A549 (cell line): ENCODE measurements around the gene RPL41. TPM values are rescaled to one million over a fixed set of nuclear protein-coding genes. Genes with fewer than 3 reads are reported as not detected.
"Not testable (repeated sequence)": the region's sequence is repeated elsewhere in the genome, so short reads cannot be mapped to it uniquely, and the experiment has no call there.

ENCODE experiments used
- ATAC-seq, 2 experiments: fragments of 200-7000 bp in 1 of 2; fragments of >200 bp in 1 of 2; cut with Nextera tagmentation in 1 of 2; cut with Tn5 transposase in 1 of 2; 3 replicates each; pipeline versions ENCODE4 v1.8.0 to v1.9.1; 2018 to 2020; ENCODE audit warnings: mild to moderate bottlenecking in 1 of 2, moderate library complexity in 1 of 2
- CTCF ChIA-PET: fragments of 300-600 bp; sonication (Branson Sonifier 250); formaldehyde crosslinking; extraction: SDS; loops from one replicate; lab custom pipeline; 2021; ENCODE audit warnings: antibody characterized with exemption, inconsistent platforms; lab: Yijun Ruan, JAX
- POLR2A ChIA-PET: fragments of 350-600 bp; formaldehyde crosslinking; extraction: SDS; loops from one replicate; lab custom pipeline; 2021; ENCODE audit warnings: antibody characterized with exemption, inconsistent platforms; lab: Yijun Ruan, JAX
- DNase-seq, 2 experiments: peaks; one replicate each; pipeline versions ENCODE4 v3.0.0 to v3.0.0-alpha.2; 2011 to 2016; ENCODE audit warnings: low read depth in 1 of 2, low spot score in 1 of 2
- FAIRE-seq: peaks from 2 replicates; lab custom pipeline; 2011; peaks lifted over from hg19 to GRCh38; lab: Jason Lieb, UNC
- H3K27ac ChIP-seq, 2 experiments: fragments of >200 bp; sonication (Bioruptor Twin); formaldehyde crosslinking; 3 replicates each; pipeline ENCODE4 v1.5.1; 2016 to 2017
- H3K4me1 ChIP-seq: fragments of >200 bp; sonication (Bioruptor Twin); formaldehyde crosslinking; 3 replicates; pipeline ENCODE4 v1.6.1; 2016
- H3K4me2 ChIP-seq: fragments of >200 bp; sonication (Bioruptor Twin); formaldehyde crosslinking; 3 replicates; pipeline ENCODE4 v1.6.1; 2016
- H3K4me3 ChIP-seq: fragments of >200 bp; sonication (Bioruptor Twin); formaldehyde crosslinking; 3 replicates; pipeline ENCODE4 v1.5.1; 2016
- H3K9me3 ChIP-seq: fragments of >200 bp; sonication (Bioruptor Twin); formaldehyde crosslinking; 3 replicates; pipeline ENCODE4 v1.6.1; 2016
- BCL3 ChIP-seq: fragments of >200 bp; sonication (Bioruptor Twin); formaldehyde crosslinking; IDR thresholded peaks from 3 replicates; pipeline ENCODE4 v1.6.1; 2016
- BHLHE40 ChIP-seq: IDR thresholded peaks from 2 replicates; pipeline ENCODE4 v1.6.1; 2012; ENCODE audit warnings: low read depth, low read length, inconsistent platforms
- CTCF ChIP-seq: fragments of >200 bp; sonication (Bioruptor Twin); formaldehyde crosslinking; IDR thresholded peaks from 3 replicates; pipeline ENCODE4 v1.5.1; 2016
- E2F6 ChIP-seq: IDR thresholded peaks from 2 replicates; pipeline ENCODE4 v1.6.1; 2012; ENCODE audit warnings: low read depth, borderline replicate concordance
- ESRRA ChIP-seq: fragments of 150-350 bp; IDR thresholded peaks from 2 replicates; pipeline ENCODE4 v1.6.1; 2014; ENCODE audit warnings: mild to moderate bottlenecking, low read length, borderline replicate concordance
- GATA3 ChIP-seq: IDR thresholded peaks from 2 replicates; pipeline ENCODE4 v1.6.1; 2012; ENCODE audit warnings: borderline replicate concordance
- HOXB13 ChIP-seq: fragments of 250-450 bp; sonication (Bioruptor Pico); IDR thresholded peaks from 2 replicates; pipeline ENCODE4 v1.5.0; 2020; ENCODE audit warnings: low read depth, mild to moderate bottlenecking, moderate library complexity
- HOXB5 ChIP-seq: fragments of 250-450 bp; sonication (Bioruptor Pico); IDR thresholded peaks from 2 replicates; pipeline ENCODE4 v1.5.0; 2020; ENCODE audit warnings: mild to moderate bottlenecking, moderate library complexity
- JUN ChIP-seq, 2 experiments: fragments of >200 bp; sonication (Bioruptor Twin); formaldehyde crosslinking; IDR thresholded peaks; 2 replicates in 1 of 2; 3 replicates in 1 of 2; pipeline ENCODE4 v1.6.1; 2016 to 2017
- JUNB ChIP-seq: fragments of >200 bp; sonication (Bioruptor Twin); formaldehyde crosslinking; IDR thresholded peaks from 2 replicates; pipeline ENCODE4 v1.6.1; 2016
- KDM1A ChIP-seq: fragments of 200-600 bp; sonication (generic); IDR thresholded peaks from 2 replicates; pipeline ENCODE4 v1.6.1; 2016; ENCODE audit warnings: low read depth, mild to moderate bottlenecking
- PHF8 ChIP-seq: fragments of 200-600 bp; sonication (generic); IDR thresholded peaks from 2 replicates; pipeline ENCODE4 v1.6.1; 2016; ENCODE audit warnings: low read depth, mild to moderate bottlenecking, antibody characterized with exemption, moderate library complexity, borderline replicate concordance
- POLR2A ChIP-seq: IDR thresholded peaks from 2 replicates; pipeline ENCODE4 v1.6.1; 2012; ENCODE audit warnings: mild to moderate bottlenecking, low read length
- RAD21 ChIP-seq, 2 experiments: fragments of >200 bp in 1 of 2; sonication (Bioruptor Twin) in 1 of 2; formaldehyde crosslinking in 1 of 2; IDR thresholded peaks in 1 of 2; conservative IDR thresholded peaks in 1 of 2; 2 replicates in 1 of 2; 3 replicates in 1 of 2; pipeline ENCODE4 v1.6.1; 2012 to 2018; ENCODE audit warnings: inconsistent platforms in 1 of 2
- SMC3 ChIP-seq: fragments of >200 bp; sonication (Bioruptor Twin); formaldehyde crosslinking; IDR thresholded peaks from 3 replicates; pipeline ENCODE4 v1.6.1; 2018; ENCODE audit warnings: inconsistent platforms
- TFCP2L1 ChIP-seq: fragments of 250-450 bp; sonication (Bioruptor Pico); IDR thresholded peaks from 2 replicates; pipeline ENCODE4 v1.5.0; 2021; ENCODE audit warnings: mild to moderate bottlenecking
- TP53 ChIP-seq: fragments of 250-450 bp; sonication (Bioruptor Pico); IDR thresholded peaks from 2 replicates; pipeline ENCODE4 v1.5.0; 2021; ENCODE audit warnings: mild to moderate bottlenecking, moderate library complexity
- ZNF302 ChIP-seq: fragments of 250-450 bp; sonication (Bioruptor Pico); IDR thresholded peaks from 2 replicates; pipeline ENCODE4 v1.9.0; 2021; ENCODE audit warnings: inconsistent platforms, mild to moderate bottlenecking, moderate library complexity
- WGBS: methylation state at CpG from one replicate; pipeline ENCODE4 v1.1.6; 2017; ENCODE audit errors: missing lambda C conversion rate; 5-methylcytosine and 5-hydroxymethylcytosine counted together
- polyA plus RNA-seq, 4 experiments: library from polyadenylated mRNA; depleted of rRNA in 3 of 4; stranded (reverse); fragments of >200 nt; fragmentation: RNase III in 1 of 4; extraction: RNeasy Plus Mini Kit Qiagen cat#74134 plus additional on column Dnase treatment in 1 of 4; gene quantifications; 2 replicates in 3 of 4; 3 replicates in 1 of 4; pipeline ENCODE4 v1.2.3, GENCODE V29; 2011 to 2017
- TF ChIP-seq, protein P1 (sequence below): fragments of >200 bp; sonication (Bioruptor Twin); formaldehyde crosslinking; IDR thresholded peaks from 2 replicates; pipeline ENCODE4 v1.6.1; 2016
- TF ChIP-seq, protein P2 (sequence below): fragments of 450-650 bp; IDR thresholded peaks from 2 replicates; pipeline ENCODE4 v1.6.1; 2014; ENCODE audit warnings: antibody characterized with exemption
- TF ChIP-seq, protein P3 (sequence below): fragments of 250-450 bp; sonication (Bioruptor Pico); IDR thresholded peaks from 2 replicates; pipeline ENCODE4 v1.5.0; 2021; ENCODE audit warnings: mild to moderate bottlenecking, moderate library complexity, borderline replicate concordance

The RPL41 gene
- polyA plus RNA-seq, 2 of the 4 experiments (the other 2 are of a cell fraction) = 8,804 to 9,351 TPM

- TF ChIP-seq, protein P1, sequence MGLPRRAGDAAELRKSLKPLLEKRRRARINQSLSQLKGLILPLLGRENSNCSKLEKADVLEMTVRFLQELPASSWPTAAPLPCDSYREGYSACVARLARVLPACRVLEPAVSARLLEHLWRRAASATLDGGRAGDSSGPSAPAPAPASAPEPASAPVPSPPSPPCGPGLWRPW = no peak
- TF ChIP-seq KDM1A (no peak), PHF8 (no peak), ZNF302 (CRISPR knock-in tag) (no peak), GATA3 (no peak), ESRRA (no peak)
Measured at GRCh38 chr12:56074396-56074795, 42.0 kb upstream of the RPL41 start (continued).

- DNase-seq, H3K4me3 ChIP-seq, H3K9me3 ChIP-seq, H3K27ac ChIP-seq, ATAC-seq, FAIRE-seq, H3K4me2 ChIP-seq: not testable (repeated sequence)
- 93% methylated on average over 9 of the region's 9 CpGs for WGBS
- CTCF ChIA-PET = interaction anchor here (0.6 to 2.3 kb wide), 10 partner anchors 10 to 426 kb away, joined by 3 to 20 read pairs (median 6); no protein-coding TSS in a partner anchor
- peaks cover 29% of the 10 kb centered on the region for H3K4me1 ChIP-seq
- POLR2A ChIA-PET = interaction anchor here (2.0 to 2.7 kb wide), 2 partner anchors 26 to 40 kb away, joined by 19 to 33 read pairs; partner anchors contain the start of genes PA2G4, RPL41 and ZC3H10
Measured at GRCh38 chr12:56077966-56078365, 38.5 kb upstream of the RPL41 start.

DNA sequence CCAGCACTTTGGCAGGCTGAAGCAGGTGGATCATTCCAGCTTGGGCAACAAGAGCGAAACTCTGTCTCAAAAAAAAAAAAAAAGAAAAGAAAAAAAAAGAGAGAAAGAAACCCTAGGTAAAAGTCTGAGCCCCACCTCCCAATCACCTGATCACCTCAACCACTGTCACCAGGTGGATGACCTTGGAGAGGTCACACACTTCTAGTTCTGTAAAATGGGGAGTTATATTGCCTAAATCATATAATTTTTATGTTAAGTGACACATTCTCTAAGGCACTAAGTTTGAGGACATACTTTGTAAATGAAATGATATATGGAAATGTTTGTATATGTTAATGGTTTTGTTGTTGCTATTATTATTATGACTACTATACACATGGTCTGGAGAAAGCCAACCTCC lies 38.0 kb upstream of the RPL41 start:
- no peak overlapping the region; the same call in 2 of the 3 replicates for H3K4me3 ChIP-seq
- CTCF ChIA-PET = interaction anchor here (0.6 to 2.3 kb wide), 15 partner anchors 11 to 425 kb away, joined by 3 to 20 read pairs (median 8); partner anchors contain the start of genes PA2G4 and ZC3H10
- no peak for TF ChIP-seq JUNB
- TF ChIP-seq, all 56 proteins: peak for 0
- no peak for ATAC-seq
- WGBS = 100% methylated on average over 1 of the region's 1 CpG
- H3K9me3 ChIP-seq = no peaks in the 10 kb centered on the region
- DNase-seq = no peak
- H3K4me2 ChIP-seq = peak overlapping the region; percentile 94
- H3K4me1 ChIP-seq = peaks cover 30% of the 10 kb centered on the region
- H3K27ac ChIP-seq = peak overlapping the region; percentile 87 to 96; a peak in 2 of 6 replicates
- FAIRE-seq = no peak
- POLR2A ChIA-PET = interaction anchor here (1.7 to 2.7 kb wide), 3 partner anchors 26 to 39 kb away, joined by 7 to 33 read pairs (median 19); partner anchors contain the start of genes PA2G4, RPL41 and ZC3H10

- CTCF ChIA-PET = interaction anchor here (0.5 to 2.3 kb wide), 29 partner anchors 9 to 1849 kb away, joined by 3 to 20 read pairs (median 5); partner anchors contain the start of genes PA2G4 and ZC3H10
- POLR2A ChIA-PET = interaction anchor here (0.6 to 2.7 kb wide), 5 partner anchors 23 to 38 kb away, joined by 3 to 33 read pairs (median 7); partner anchors contain the start of genes PA2G4, RPL41 and ZC3H10
- Histone ChIP-seq H3K4me1 (peaks cover 30% of the 10 kb centered on the region), H3K4me2 (peak overlapping the region; percentile 94), H3K4me3 (peak overlapping the region; percentile 73), H3K27ac (peak overlapping the region; percentile 87 to 96), H3K9me3 (no peaks in the 10 kb centered on the region)
- FAIRE-seq (no peak), DNase-seq (peak; percentile 92 to 95), ATAC-seq (peak; percentile 89 to 92)
- WGBS = 2% methylated on average over 28 of the region's 50 CpGs
- TF ChIP-seq E2F6 (no peak), RAD21 (conservative IDR thresholded peaks at IDR 0.05 in 1 of 2, IDR thresholded peaks at IDR 0.05 in 1 of 2) (peak; percentile 51 to 58), HOXB13 (CRISPR knock-in tag) (no peak), PHF8 (peak; percentile 68), SMC3 (peak; percentile 70), HOXB5 (CRISPR knock-in tag) (0 out of 2 replicates have a peak, but pooled peaks have one; percentile 62), GATA3 (no peak), CTCF (peak; percentile 63), BHLHE40 (no peak), JUN (IDR thresholded peaks at IDR 0.05) (peak in 1 of 2 experiments; percentile 13; a peak in 1 of 5 replicates), TFCP2L1 (0 out of 2 replicates have a peak, but pooled peaks have one; percentile 35), BCL3 (peak; percentile 48; the same call in 1 of the 3 replicates), TP53 (CRISPR knock-in tag) (0 out of 2 replicates have a peak, but pooled peaks have one; percentile 57), KDM1A (no peak), POLR2A (peak; percentile 75)
- TF ChIP-seq, protein P2, sequence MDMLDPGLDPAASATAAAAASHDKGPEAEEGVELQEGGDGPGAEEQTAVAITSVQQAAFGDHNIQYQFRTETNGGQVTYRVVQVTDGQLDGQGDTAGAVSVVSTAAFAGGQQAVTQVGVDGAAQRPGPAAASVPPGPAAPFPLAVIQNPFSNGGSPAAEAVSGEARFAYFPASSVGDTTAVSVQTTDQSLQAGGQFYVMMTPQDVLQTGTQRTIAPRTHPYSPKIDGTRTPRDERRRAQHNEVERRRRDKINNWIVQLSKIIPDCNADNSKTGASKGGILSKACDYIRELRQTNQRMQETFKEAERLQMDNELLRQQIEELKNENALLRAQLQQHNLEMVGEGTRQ = no peak
- TF ChIP-seq, protein P3, sequence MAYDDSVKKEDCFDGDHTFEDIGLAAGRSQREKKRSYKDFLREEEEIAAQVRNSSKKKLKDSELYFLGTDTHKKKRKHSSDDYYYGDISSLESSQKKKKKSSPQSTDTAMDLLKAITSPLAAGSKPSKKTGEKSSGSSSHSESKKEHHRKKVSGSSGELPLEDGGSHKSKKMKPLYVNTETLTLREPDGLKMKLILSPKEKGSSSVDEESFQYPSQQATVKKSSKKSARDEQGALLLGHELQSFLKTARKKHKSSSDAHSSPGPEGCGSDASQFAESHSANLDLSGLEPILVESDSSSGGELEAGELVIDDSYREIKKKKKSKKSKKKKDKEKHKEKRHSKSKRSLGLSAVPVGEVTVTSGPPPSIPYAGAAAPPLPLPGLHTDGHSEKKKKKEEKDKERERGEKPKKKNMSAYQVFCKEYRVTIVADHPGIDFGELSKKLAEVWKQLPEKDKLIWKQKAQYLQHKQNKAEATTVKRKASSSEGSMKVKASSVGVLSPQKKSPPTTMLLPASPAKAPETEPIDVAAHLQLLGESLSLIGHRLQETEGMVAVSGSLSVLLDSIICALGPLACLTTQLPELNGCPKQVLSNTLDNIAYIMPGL (CRISPR knock-in tag) = peak; percentile 83; the same call in 1 of the 2 replicates
Measured at GRCh38 chr12:56078931-56079722, 37.3 kb upstream of the RPL41 start.
